Hepatocyte (in vitro differentiated cells): ENCODE data around the gene REL.

Experiments used
- CTCF ChIP-seq: fragments of 200-600 bp; sonication (generic); IDR thresholded peaks from 2 replicates; pipeline ENCODE4 v1.5.1; 2016; ENCODE audit warnings: antibody characterized with exemption, mild to moderate bottlenecking; ENCODE audit not compliant: poor library complexity
- EZH2 ChIP-seq: fragments of 200-600 bp; sonication (generic); IDR thresholded peaks from 2 replicates; pipeline ENCODE4 v1.6.1; 2016; ENCODE audit warnings: antibody characterized with exemption, mild to moderate bottlenecking, borderline replicate concordance
- EZH2phosphoT487 ChIP-seq: fragments of 200-600 bp; sonication (generic); IDR thresholded peaks from one replicate; pipeline ENCODE4 v1.6.1; 2018; ENCODE audit warnings: antibody characterized with exemption, mild to moderate bottlenecking, low read depth, moderate library complexity; ENCODE audit not compliant: unreplicated experiment, severe bottlenecking

- TF ChIP-seq CTCF (no peak), EZH2 (no peak), EZH2phosphoT487 (no peak)
Measured at GRCh38 chr2:60853531-60853930, 27.8 kb upstream of the REL start.
